ENCODE data around the gene LRRN4CL.
A peak's percentile ranks its signal among the peaks of the same experiment; 100 is the strongest.
"Not testable (repeated sequence)": the region's sequence is repeated elsewhere in the genome, so short reads cannot be mapped to it uniquely, and the experiment has no call there.

The LRRN4CL gene

DNA sequence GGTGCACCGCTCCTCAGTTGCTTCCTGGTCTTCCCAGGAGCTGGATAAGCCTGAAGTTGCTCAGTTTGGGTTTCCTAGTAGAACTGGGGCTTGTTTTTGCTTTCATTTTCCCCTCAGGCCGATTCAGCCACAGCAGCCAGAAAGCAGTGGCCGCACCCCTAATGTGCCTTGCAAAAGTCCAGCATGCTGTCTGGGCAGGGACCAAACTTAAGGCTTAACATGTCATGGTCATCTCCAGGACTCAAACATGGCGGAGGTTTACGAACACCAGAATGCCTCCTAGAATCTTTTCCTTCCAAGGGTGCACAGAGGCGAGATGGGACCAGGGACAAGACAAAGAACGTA, 20.6 kb upstream of the LRRN4CL start:
- DNase-seq = peak in 3 of 56 donors; percentile 45 to 67 (median 46)

DNA sequence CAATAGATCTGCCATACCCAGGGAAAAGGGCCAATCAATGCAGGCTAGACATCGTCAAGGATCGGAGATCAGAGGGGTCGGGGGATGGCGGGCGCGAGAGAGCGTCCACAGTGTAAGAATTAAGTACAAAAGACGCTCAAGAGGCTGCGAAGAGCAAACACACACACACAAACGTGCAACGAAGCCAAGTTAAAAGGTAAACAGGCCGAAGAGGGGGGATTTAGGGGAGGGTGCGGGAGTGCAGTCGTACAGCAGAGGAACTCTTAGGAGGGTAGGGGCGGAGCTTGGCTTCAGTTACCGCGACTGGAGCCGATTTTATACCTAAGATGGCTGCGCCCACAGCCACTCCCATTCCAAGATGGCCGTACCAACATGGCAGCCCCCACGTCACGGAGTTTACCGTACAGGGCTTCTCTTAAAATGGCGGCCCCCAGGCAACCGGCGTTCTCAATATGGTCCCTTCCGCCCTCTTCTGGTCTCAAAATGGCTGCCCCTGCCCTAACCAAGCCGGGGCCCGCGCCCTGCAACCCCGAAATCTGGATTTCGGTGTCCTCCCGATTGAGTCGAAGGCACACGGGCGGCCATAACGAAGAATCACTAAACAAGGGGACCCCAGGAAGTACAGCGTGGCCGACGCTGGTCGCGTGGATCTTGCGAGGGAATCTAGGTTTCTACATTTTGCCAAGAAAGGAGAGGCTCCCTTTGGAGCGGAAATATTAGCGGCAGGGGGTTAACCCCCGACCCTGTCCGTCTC, 20.1 kb upstream of the LRRN4CL start:
- peak in 55 of 56 donors; percentile 67 to 99 (median 94) for DNase-seq

DNA sequence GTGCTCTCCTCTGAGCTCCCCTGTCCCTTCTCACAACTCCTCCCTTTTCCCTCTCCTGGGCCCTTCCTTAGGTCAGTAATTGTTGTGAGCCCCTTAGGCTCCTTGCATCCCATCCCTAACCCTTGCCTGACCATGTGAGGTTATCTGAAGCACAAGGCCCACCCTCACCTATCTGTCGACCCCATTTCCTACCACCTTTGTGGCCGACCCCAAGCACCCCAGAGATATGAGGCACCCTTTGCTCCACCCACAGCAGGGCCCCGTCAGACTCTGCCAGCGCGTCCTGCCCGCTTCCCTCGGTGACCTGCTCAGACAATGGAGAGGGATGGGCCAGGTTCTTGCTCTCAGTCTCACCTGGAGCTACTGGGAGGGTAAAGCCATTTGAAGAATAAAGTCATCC, 19.5 kb upstream of the LRRN4CL start:
- peak in 2 of 56 donors; percentile 30 to 53 for DNase-seq

DNA sequence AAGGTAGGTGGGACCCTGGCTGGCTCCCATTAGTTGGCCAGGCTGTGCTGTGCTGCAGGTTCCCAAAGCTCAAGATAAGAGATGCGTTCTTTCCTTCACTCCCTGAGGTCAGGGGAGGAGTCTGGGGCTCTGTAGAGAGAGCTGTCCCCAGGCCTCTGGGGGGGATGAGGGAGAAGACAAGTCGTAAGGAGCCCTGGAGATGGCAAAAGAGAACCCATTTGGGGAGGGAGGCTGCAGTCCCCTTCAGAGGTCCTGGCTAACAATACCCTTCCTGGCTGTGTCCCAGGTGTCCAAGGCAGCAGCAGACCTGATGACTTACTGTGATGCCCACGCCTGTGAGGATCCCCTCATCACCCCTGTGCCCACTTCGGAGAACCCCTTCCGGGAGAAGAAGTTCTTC, 19.1 kb upstream of the LRRN4CL start:
- peak in 2 of 56 donors; percentile 8 to 21 for DNase-seq

DNA sequence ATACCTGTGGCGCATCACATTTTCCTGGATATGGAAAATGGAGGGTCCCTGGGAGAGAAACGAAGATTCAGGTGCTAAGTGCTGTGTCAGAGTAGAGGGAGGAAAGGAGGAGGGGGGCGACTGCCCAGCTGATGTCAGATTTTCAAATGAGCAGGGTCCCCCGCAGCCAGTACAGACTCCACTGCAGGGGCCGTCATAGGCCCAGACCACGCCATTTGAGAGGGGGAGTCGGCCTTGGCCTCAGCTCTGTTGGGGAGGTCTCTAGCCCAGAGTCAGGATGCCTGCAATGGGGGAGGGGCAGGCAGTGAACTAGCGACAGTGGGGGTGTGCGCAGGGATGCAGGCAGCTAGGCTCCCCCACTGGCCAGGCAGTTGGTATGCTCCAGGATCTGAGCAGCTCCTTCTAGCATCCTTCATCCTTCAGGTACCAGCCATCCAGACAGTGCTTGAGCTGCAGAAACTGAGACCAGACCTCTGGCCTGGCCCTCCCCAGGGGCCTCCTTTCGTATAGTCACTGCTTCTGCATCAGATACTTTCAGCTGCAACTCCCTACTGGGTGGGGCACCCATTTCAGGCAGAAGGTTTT, 18.0 kb upstream of the LRRN4CL start, which contains the start of the genes BSCL2 and GNG3:
Gene BSCL2 (minus strand): TSS at position 148 of the 585 bp plus-strand sequence. CDS start 229 bp downstream, outside the sequence.
Gene GNG3 (plus strand): TSS at position 400 of the 585 bp plus-strand sequence. CDS start 620 bp downstream, outside the sequence.
- DNase-seq = peak in 53 of 56 donors; percentile 16 to 93 (median 75)

DNA sequence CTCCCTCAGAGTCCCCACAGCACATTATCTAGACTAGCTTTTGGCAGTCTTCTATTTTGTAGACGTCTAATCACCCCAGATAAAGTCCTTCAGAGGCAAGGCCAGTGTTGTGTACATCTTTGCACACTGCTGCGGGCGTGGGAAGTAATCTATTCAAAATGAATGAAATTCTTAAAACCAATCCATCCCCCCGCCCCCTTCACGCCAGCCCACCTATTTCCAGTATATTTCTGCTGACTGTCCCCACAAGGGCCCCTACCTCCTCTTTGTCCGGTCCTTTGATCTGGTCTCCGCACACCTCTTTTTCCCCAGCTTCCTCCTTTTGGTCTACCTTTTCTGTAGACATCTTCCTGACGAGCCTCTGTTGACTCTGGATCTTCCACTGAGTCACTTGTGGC, 17.5 kb upstream of the LRRN4CL start:
- peak in 2 of 56 donors; percentile 27 to 48 for DNase-seq

DNA sequence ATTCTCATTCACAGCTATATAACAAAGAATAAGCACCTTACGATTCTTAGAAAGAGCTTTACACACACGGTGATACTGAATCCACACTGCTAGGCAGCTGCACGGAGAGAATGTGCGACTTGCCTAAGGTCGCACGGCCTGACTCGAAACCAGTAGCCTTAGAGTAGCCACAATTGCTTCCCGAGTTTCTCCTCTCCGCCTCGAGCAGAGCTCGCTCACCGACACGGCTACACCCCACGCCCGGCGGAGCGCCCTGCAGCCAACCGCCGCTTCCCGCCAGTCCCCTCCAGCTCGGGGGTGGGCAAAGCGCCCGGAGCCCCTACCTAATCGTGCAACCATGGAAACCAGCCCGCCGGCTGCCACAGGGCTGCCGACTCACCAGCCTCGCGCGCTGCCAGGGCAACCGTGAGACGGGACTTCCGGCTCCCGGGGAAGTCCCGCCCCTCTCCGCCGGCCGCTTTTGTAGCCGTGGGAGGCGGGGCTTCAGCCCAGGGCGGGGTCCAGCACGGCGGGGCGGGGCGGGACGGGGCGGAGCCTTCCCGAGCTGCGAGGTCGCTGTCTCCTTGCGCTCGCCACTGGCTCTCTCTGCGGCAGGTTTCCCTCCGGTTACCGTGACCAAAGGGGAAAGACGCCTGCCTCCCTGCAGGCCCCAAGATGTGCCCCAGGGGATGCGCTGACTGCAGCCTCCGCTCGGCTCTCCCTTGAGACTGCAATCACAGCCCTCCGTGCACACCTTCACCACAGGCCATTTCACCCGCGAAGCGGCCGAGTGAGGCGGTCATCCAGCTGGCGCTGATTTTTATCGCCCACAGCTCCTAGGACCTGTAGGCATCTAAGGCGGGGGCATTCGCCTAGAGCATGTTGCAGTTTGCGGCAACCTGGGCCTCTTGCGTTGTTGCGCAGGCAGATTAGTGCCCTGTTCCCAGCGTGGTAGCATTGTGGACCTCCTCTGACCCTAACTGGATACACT, 16.8 kb upstream of the LRRN4CL start:
- DNase-seq = peak; percentile 49 to 97 (median 92)

DNA sequence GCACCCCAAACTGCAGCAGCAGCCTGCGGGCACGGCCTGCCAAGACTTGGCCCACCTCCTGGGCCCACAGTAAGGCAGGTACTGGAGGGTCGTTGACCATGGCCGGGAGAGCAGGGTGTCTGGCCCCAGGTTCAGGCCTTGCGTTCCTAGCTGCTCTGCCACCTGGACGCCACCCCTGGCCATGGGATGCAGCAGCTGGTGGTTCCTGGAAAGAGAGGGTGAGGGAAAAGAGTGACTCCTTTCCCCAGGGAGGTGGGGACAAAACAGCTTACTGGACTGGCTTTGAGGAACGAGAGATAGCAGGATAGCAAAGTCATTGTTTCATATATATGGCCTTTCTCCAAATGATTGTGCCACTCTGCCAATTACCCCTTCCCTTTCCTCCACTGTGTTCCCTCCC, 16.1 kb upstream of the LRRN4CL start:
- DNase-seq = no peak

DNA sequence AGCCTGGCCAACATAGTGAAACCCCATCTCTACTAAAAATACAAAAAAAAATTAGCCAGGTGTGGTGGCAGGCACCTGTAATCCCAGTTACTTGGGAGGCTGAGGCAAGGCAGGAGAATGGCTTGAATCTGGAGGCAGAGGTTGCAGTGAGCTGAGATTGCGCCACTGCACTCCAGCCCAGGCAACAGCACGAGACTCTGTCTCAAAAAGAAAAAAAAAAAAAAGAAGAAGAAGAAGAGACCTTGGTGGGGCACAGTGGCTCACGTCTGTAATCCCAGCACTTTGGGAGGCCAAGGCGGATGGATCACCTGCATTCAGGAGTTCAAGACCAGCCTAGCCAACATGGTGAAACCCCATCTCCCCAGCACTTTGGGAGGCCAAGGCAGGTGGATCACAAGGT, 14.6 kb upstream of the LRRN4CL start:
- DNase-seq = not testable (repeated sequence)

DNA sequence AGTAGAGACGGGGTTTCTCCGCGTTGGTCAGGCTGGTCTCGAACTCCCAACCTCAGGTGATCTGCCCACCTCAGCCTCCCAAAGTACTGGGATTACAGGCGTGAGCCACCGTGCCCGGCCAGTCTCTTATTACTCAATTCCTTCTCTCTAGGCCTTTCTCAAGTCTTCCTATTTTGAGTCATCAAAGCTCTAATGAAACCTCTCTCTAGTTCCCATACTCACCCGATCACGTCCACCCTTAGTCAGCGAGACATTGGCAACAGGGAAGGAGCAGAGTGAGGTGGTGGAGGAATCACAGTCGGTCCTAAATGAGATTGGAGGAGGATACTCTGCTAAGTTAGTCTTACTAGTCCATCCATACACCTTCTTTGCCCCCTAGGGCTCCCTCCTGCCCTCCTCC, 12.9 kb upstream of the LRRN4CL start:
- no peak for DNase-seq

DNA sequence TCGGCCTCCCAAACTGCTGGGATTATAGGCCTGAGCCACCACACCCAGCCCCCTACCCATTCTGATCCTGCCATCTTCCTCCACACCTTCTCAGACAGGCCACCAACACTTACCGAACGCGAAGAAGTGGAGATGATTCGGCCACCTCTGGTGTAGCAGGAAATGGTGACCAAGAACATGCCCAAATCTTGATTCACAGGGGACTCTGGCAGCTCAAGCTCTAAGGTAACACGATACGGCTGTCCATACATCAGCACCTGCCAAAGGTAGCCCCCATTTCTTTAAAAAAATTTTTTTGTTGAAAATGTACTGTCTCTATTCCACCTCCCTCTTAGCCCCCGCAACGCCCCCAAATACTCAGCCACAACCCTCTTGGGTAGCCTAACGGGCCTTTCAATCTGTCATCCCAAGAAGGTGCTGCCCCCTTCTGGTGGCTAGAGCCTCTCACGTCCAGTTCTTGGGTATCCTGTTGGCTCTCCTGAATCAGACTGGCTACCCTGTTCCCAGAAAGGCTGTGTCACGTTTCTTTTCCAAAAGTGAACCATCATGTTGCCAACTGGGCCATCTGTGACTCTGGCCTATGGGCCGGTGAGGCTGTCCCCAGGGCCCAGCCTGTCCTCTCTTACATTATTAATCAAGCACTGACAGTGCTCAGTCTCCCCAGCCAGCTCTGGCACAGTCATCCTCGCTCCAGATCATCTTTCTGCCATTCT, 5.3 kb upstream of the LRRN4CL start:
- peak in 48 of 56 donors; percentile 5 to 83 (median 40) for DNase-seq

DNA sequence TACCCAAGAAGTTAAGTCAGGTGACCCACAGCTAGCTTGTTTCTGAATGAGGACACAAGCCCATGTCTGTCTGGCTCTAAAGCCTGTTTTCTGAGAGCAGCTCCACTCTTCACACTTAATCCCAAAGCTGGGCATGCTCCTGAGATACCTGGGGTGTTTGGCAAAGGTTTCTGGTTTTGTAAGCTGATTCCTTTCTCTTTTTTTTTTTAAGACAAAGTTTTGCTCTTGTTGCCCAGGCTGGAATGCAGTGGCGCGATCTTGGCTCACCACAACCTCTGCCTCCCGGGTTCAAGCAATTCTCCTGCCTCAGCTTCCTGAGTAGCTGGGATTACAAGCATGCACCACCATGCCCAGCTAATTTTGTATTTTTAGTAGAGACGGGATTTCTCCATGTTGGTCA, 4.3 kb upstream of the LRRN4CL start:
- not testable (repeated sequence) for DNase-seq

DNA sequence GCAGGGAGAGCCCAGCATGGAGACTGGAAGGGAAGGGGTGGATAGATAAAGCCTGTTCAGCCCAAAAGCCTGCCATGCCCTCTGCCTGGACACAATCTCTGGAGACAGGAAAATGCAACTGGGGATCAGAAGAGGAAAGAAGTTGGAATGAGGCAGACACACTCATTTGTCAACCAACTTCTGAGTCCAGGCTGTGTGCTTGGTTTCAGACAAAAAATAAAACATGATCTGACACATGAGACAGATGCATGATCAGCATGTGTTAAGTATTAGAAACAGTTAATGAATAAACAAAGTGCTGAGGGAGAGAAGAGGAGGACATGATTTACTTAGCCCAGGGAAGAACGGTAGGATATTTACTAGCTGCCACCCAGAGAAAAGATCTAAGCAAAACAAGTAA, 839 bp downstream of the LRRN4CL start:
- DNase-seq = no peak

DNA sequence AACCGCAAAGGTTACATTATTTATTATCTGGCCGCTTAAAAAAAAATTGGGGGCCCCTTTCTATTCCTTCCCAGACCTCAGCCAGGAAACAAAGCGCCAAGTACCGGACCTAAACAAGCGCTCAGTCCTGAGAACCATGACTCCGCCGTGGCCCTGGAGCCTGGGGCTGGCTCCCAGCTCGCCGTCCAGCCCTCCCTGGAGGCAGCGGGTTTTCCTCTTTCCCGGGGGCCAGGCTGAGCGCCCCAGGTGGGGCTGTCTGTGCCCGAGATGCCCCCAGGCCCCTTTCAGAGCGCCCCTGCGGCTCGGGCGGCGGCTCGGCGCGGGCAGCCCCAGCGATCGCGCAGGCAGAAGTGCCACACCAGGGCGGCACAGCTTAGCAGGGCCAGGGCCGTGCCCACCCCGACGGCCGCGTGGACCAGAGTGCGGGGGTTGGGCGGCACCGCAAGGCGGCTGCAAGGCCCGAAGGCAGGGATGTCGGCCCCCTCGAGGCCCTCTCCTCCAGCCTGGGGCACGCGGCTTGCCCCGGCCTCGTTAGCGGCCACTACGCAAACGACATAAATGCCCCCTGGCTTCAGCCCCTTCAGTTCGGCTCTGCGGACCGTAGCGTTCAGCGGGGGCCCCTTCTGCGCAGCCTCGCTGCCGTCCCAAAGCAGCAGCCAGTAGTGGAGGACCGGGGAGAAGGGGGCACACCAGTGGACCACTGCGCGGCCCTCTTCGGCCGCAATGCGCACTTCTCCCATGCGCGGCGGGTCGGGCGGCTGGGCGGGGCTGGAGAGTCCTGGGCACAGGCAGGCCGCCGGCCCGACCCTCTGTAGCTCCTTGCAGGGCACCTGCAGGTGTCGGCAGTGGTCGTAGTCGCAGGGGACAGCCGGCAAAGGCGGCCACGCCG, 1.6 kb downstream of the LRRN4CL start:
- DNase-seq = no peak

DNA sequence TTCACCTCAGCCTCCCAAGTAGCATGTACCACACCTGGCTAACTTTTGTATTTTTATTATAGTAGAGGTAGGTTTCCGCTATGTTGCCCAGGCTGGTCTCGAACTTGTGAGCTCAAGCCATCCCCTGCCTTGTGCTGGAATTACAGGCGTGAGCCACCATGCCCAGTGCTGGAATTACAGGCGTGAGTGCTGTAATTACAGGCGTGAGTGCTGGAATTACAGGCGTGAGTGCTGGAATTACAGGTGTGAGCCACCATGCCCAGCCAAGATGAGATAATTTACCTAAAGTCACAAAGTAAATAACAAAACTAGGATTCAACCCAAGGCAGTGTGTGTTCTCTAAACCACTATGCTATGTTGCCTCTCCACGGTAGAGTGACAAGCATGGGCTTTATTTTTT, 6.8 kb downstream of the LRRN4CL start:
- no peak for DNase-seq

DNA sequence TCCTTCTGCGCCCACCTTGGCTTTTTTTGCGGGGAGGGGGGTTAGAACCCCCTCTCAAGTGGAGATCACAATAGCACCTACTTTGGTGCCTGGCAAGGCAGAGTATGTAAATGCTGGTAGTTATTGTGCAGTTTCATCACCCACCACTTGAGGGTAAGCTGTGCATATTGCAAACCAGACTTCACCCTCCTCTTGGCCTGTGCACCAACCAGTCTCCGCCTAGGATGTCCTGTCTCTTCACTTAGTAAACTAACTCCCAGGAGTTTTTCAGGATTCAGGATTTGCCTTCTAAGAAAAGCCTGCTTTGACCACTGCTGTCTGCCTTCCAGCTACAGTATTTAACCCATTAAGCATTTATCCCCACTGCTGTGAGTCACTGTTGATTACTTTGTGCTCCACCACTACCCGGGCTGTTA, 8.5 kb downstream of the LRRN4CL start:
- DNase-seq = peak in 4 of 56 donors; percentile 7 to 12 (median 8)

DNA sequence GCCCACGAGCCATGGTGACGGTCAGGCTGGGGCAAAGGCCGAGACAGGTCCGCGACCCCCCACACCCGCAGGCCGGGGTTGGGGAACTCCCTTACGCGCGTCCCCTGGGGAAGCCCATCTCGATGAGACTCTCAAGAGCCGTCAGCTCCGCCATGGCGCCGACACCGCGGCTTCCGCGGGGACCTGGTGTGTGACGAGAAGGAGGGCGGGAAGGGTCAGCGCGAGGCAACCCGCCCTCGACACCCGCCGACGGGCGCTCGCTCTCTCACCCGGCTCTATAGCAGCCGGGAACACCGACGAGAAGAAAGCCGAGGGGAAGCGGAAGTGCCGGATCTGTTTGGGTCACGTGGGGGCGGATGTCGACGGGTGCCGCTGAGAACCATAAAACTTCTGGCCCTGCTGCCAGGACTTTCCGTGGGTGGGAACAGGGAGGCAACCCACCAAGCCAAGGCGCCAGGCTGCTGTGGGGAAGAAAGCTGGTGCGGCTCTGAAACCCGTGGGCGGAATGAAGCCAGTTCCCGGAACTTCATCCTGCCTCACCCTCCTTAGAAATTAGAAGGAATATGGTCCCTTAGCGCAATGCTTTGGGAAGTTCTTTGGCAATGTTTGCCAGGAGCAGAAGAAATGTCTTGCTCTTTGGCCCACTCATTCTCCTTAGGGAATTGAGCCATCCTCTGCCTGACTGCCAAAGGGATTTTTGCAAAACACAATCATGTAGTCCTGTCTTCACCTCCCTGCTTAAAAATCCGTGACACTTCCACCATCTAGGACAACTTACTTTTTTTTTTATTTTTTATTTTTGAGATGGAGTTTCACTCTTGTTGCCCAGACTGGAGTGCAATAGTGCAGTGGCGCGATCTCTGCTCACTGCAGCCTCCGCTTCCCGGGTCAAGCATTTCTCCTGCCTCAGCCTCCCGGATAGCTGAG, 10.3 kb downstream of the LRRN4CL start, which contains the start of gene UBXN1:
Gene UBXN1 (minus strand): TSS at position 304 of the 927 bp plus-strand sequence. CDS start 150 bp downstream, at position 154.
- peak; percentile 22 to 91 (median 80) for DNase-seq

DNA sequence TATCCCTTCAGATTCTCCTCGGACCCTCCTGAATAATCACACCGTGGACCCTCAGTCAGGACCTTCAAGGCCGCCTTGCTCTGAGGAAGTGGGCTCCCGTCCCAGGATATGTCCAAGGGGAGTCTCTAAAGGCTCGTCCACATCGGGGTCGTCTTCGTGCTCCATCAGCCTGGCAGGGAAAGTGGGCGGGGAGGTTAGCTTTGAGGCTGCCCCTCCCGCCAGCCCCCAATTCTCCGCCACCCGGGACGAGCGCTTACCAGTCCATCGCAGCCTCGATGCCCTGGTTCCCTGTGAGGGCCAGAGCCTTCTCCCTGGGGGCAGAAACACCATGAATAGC, 10.9 kb downstream of the LRRN4CL start:
- DNase-seq = no peak

DNA sequence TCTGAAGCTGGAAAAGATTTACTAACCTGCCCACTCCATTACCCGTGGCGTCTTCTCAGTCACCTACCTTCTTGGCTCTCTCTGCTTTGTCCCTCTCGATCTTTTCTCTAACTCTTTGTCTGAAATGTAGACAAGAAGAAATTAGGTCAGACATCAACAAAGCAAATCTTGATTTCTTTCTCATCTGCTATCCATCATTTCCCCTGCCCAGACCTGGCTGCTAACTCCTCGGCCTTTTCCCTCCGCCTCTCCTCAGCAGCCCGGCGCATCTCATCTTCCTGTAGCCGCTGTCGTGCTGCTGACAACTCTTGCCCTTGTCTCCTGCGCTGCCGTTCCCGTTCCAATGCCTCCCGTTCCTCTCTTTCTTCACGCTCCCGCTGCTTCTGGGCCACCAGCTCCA, 11.6 kb downstream of the LRRN4CL start:
- no peak for DNase-seq
